ENCODE measurements around the gene HEG1. TPM values are rescaled to one million over a fixed set of nuclear protein-coding genes. Genes with fewer than 3 reads are reported as not detected.

The HEG1 gene
- total RNA-seq, 1 experiment from 2014 or later, result 14.6 TPM

GRCh38 chr3:125072749-125073389, 17.1 kb upstream of the HEG1 start:
- CTCF ChIA-PET, result interaction anchor here (0.9 kb wide), 1 partner anchor 78 kb away, joined by 3 read pairs; no protein-coding TSS in a partner anchor
- Mint-ChIP-seq H3K27me3 (ENCODE audit: low read depth) (no peaks in the 10 kb centered on the region), H3K4me1 (peaks cover 12% of the 10 kb centered on the region), H3K4me3 (no peak overlapping the region), H3K9me3 (no peaks in the 10 kb centered on the region), H3K36me3 (no peaks in the 10 kb centered on the region), H3K27ac (no peak overlapping the region)
- DNase-seq (ENCODE audit: low spot score) (no peak), ATAC-seq (no peak)
- TF ChIP-seq GTF2I (CRISPR knock-in tag; conservative IDR thresholded peaks at IDR 0.05), result no peak
- TF ChIP-seq ZNF121 (CRISPR knock-in tag; IDR thresholded peaks at IDR 0.05), result no peak
- TF ChIP-seq, protein P1, sequence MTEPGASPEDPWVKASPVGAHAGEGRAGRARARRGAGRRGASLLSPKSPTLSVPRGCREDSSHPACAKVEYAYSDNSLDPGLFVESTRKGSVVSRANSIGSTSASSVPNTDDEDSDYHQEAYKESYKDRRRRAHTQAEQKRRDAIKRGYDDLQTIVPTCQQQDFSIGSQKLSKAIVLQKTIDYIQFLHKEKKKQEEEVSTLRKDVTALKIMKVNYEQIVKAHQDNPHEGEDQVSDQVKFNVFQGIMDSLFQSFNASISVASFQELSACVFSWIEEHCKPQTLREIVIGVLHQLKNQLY (CRISPR knock-in tag; IDR thresholded peaks at IDR 0.05), result no peak
- POLR2A ChIA-PET, result no interaction called here

DNA sequence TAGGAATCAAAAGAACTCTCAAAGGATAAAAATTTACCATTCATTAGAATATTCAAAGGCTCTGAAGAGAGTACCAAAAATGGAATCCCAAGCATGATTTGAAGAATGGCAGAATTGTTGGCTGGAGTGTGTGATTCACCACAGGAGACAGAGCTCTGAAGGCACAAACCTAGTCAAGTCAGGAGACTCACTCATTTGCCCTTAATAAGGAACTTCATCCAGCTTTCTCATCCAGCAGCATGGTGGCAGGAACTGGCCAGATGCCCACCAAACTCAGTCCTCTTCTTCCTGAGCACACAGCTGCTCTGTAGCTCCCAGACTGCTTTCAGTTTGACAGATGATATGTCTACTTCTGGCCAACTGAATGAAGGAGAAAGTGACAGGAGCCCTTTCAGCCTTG, 16.5 kb upstream of the HEG1 start:
- DNase-seq (ENCODE audit: low spot score), result no peak
- no peaks in the 10 kb centered on the region for H3K27me3 Mint-ChIP-seq (ENCODE audit: low read depth)
- CTCF ChIA-PET, result interaction anchor here (0.9 kb wide), 1 partner anchor 78 kb away, joined by 3 read pairs; no protein-coding TSS in a partner anchor

More for the DNA sequence above, 16.5 kb upstream of the HEG1 start:
- no peak for ATAC-seq
- Mint-ChIP-seq H3K4me1 (peaks cover 11% of the 10 kb centered on the region), H3K4me3 (no peak overlapping the region), H3K9me3 (no peaks in the 10 kb centered on the region), H3K36me3 (no peaks in the 10 kb centered on the region), H3K27ac (no peak overlapping the region)
- POLR2A ChIA-PET, result no interaction called here
- TF ChIP-seq OVOL2 (CRISPR knock-in tag; IDR thresholded peaks at IDR 0.05; ENCODE audit: borderline replicate concordance), result no peak
- no peak for TF ChIP-seq SMAD4 (CRISPR knock-in tag; IDR thresholded peaks at IDR 0.05)
- no peak for TF ChIP-seq FOXK1 (CRISPR knock-in tag; IDR thresholded peaks at IDR 0.05)
- TF ChIP-seq NR3C1 (CRISPR knock-in tag; conservative IDR thresholded peaks at IDR 0.05; ENCODE audit: low read depth), result no peak
- no peak for TF ChIP-seq STAT6 (CRISPR knock-in tag; conservative IDR thresholded peaks at IDR 0.05; ENCODE audit: low read depth)
- TF ChIP-seq ZSCAN18 (CRISPR knock-in tag; IDR thresholded peaks at IDR 0.05), result no peak
- no peak for TF ChIP-seq ZNF396 (CRISPR knock-in tag; IDR thresholded peaks at IDR 0.05; ENCODE audit: borderline replicate concordance)
- TF ChIP-seq IRF2 (CRISPR knock-in tag; IDR thresholded peaks at IDR 0.05; ENCODE audit: borderline replicate concordance, low read depth), result no peak
- TF ChIP-seq, protein P2, sequence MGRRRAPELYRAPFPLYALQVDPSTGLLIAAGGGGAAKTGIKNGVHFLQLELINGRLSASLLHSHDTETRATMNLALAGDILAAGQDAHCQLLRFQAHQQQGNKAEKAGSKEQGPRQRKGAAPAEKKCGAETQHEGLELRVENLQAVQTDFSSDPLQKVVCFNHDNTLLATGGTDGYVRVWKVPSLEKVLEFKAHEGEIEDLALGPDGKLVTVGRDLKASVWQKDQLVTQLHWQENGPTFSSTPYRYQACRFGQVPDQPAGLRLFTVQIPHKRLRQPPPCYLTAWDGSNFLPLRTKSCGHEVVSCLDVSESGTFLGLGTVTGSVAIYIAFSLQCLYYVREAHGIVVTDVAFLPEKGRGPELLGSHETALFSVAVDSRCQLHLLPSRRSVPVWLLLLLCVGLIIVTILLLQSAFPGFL (CRISPR knock-in tag; IDR thresholded peaks at IDR 0.05; ENCODE audit: borderline replicate concordance), result no peak
- no peak for TF ChIP-seq ELF4 (CRISPR knock-in tag; IDR thresholded peaks at IDR 0.05; ENCODE audit: low read depth)
- TF ChIP-seq, protein P3, sequence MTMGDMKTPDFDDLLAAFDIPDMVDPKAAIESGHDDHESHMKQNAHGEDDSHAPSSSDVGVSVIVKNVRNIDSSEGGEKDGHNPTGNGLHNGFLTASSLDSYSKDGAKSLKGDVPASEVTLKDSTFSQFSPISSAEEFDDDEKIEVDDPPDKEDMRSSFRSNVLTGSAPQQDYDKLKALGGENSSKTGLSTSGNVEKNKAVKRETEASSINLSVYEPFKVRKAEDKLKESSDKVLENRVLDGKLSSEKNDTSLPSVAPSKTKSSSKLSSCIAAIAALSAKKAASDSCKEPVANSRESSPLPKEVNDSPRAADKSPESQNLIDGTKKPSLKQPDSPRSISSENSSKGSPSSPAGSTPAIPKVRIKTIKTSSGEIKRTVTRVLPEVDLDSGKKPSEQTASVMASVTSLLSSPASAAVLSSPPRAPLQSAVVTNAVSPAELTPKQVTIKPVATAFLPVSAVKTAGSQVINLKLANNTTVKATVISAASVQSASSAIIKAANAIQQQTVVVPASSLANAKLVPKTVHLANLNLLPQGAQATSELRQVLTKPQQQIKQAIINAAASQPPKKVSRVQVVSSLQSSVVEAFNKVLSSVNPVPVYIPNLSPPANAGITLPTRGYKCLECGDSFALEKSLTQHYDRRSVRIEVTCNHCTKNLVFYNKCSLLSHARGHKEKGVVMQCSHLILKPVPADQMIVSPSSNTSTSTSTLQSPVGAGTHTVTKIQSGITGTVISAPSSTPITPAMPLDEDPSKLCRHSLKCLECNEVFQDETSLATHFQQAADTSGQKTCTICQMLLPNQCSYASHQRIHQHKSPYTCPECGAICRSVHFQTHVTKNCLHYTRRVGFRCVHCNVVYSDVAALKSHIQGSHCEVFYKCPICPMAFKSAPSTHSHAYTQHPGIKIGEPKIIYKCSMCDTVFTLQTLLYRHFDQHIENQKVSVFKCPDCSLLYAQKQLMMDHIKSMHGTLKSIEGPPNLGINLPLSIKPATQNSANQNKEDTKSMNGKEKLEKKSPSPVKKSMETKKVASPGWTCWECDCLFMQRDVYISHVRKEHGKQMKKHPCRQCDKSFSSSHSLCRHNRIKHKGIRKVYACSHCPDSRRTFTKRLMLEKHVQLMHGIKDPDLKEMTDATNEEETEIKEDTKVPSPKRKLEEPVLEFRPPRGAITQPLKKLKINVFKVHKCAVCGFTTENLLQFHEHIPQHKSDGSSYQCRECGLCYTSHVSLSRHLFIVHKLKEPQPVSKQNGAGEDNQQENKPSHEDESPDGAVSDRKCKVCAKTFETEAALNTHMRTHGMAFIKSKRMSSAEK (CRISPR knock-in tag; IDR thresholded peaks at IDR 0.05; ENCODE audit: borderline replicate concordance), result no peak
- TF ChIP-seq FOXJ3 (CRISPR knock-in tag; IDR thresholded peaks at IDR 0.05; ENCODE audit: borderline replicate concordance), result no peak
